Lung (tissue), 12 donors: Measurements from ENCODE around the gene MUC5AC. TPM values are rescaled to one million over a fixed set of nuclear protein-coding genes. Genes with fewer than 3 reads are reported as not detected.
"Not testable (repeated sequence)": the region's sequence is repeated elsewhere in the genome, so short reads cannot be mapped to it uniquely, and the experiment has no call there.

ENCODE experiments used
- ATAC-seq: fragments of 200-7000 bp; cut with Tn5 transposase; one replicate; pipeline ENCODE4 v1.9.1; 2020; ENCODE audit warnings: moderate number of reproducible peaks; ENCODE audit not compliant: insufficient read depth, low FRiP score
- DNase-seq, 3 donors: peaks; one replicate each; pipeline ENCODE4 v3.0.0-alpha.2; 2013 to 2017
- H3K27ac ChIP-seq, 2 donors: one replicate each; pipeline ENCODE4 v1.5.1; 2013; ENCODE audit warnings: mild to moderate bottlenecking in 2 of 2, moderate library complexity in 2 of 2, control low read depth in 1 of 2, inconsistent platforms in 1 of 2, low read depth in 1 of 2, low read length in 1 of 2
- H3K27me3 ChIP-seq, 3 donors: one replicate each; pipeline ENCODE4 v1.5.1; 2013; ENCODE audit warnings: low read length in 2 of 3; ENCODE audit not compliant: control insufficient read depth in 3 of 3, insufficient read depth in 3 of 3
- H3K36me3 ChIP-seq, 4 donors: one replicate each; pipeline ENCODE4 v1.5.1; 2013; ENCODE audit warnings: low read length in 4 of 4, mild to moderate bottlenecking in 1 of 4, moderate library complexity in 1 of 4; ENCODE audit not compliant: control insufficient read depth in 4 of 4, insufficient read depth in 4 of 4
- H3K4me1 ChIP-seq, 5 donors: one replicate each; pipeline ENCODE4 v1.5.1; 2013; ENCODE audit warnings: low read length in 5 of 5, mild to moderate bottlenecking in 2 of 5, moderate library complexity in 1 of 5; ENCODE audit not compliant: control insufficient read depth in 5 of 5, insufficient read depth in 5 of 5
- H3K4me3 ChIP-seq: one replicate; pipeline ENCODE4 v1.5.1; 2013; ENCODE audit warnings: mild to moderate bottlenecking, control low read depth, moderate library complexity
- H3K9ac ChIP-seq, 2 donors: one replicate each; pipeline ENCODE4 v1.5.1; 2013; ENCODE audit warnings: low read length in 2 of 2, control low read depth in 1 of 2; ENCODE audit not compliant: insufficient read depth in 1 of 2
- H3K9me3 ChIP-seq, 4 donors: one replicate each; pipeline ENCODE4 v1.5.1; 2013; ENCODE audit warnings: low read length in 3 of 4, mild to moderate bottlenecking in 1 of 4, moderate library complexity in 1 of 4; ENCODE audit not compliant: control insufficient read depth in 4 of 4, insufficient read depth in 3 of 4
- CTCF ChIP-seq: IDR thresholded peaks from 2 replicates; pipeline ENCODE4 v1.5.1; 2012; ENCODE audit warnings: mild to moderate bottlenecking; ENCODE audit errors: control extremely low read depth, extremely low read depth
- WGBS, 2 donors: extraction: QIAGEN DNeasy Blood & Tissue Kit; methylation state at CpG; one replicate each; pipeline ENCODE4 v1.1.7; 2013; 5-methylcytosine and 5-hydroxymethylcytosine counted together
- polyA plus RNA-seq, 2 donors: library from polyadenylated mRNA; stranded (reverse); fragments of 200-250 nt; gene quantifications; one replicate each; pipeline ENCODE4 v1.2.1, GENCODE V29; 2013
- total RNA-seq, 2 donors: library from RNA; depleted of rRNA in 1 of 2; stranded (reverse); fragments of >200 nt in 1 of 2; gene quantifications; one replicate each; pipeline ENCODE4 v1.2.1, GENCODE V29; 2014 to 2021
- donor health status: control.
- donor health status: control.
- donor health status: Bipolar disorder and iron deficiency.
- donor health status: healthy.
- donor health status: DM: yes; HTN: yes; CAD: no.

Gene MUC5AC
- total and polyA plus RNA-seq, 4 donors: 0.46 to 1.3 (median 1.0) TPM

GRCh38 chr11:1113405-1114201, 44.1 kb upstream of the MUC5AC start:
- ATAC-seq (no peak), DNase-seq (peak in 1 of 3 donors; percentile 8)
- no peak for TF ChIP-seq CTCF
- no peak overlapping the region for H3K4me3 ChIP-seq
- H3K9ac ChIP-seq: no peak overlapping the region
- H3K27me3 ChIP-seq: no peaks in the 10 kb centered on the region
- H3K9me3 ChIP-seq: peaks cover 0 to 2% (median 0%) of the 10 kb centered on the region in 4 donors
- H3K4me1 ChIP-seq: no peaks in the 10 kb centered on the region
- no peak overlapping the region for H3K27ac ChIP-seq
- 83 to 86% methylated on average over 36 of the region's 36 CpGs for WGBS, 2 donors
- no peaks in the 10 kb centered on the region for H3K36me3 ChIP-seq

GRCh38 chr11:1115292-1115691, 42.5 kb upstream of the MUC5AC start:
- WGBS, 2 donors: 89 to 91% methylated on average over 6 of the region's 6 CpGs
- not testable (repeated sequence) for H3K4me3 ChIP-seq, H3K27me3 ChIP-seq, H3K4me1 ChIP-seq, H3K9ac ChIP-seq, H3K36me3 ChIP-seq, H3K27ac ChIP-seq, H3K9me3 ChIP-seq, ATAC-seq, DNase-seq

GRCh38 chr11:1116104-1116503, 41.6 kb upstream of the MUC5AC start:
- Histone ChIP-seq H3K27ac (no peak overlapping the region), H3K9ac (no peak overlapping the region), H3K9me3 (peaks cover 0 to 1% (median 0%) of the 10 kb centered on the region in 4 donors), H3K4me3 (no peak overlapping the region), H3K36me3 (no peaks in the 10 kb centered on the region), H3K4me1 (no peaks in the 10 kb centered on the region), H3K27me3 (peaks cover 0 to under 1% (median 0%) of the 10 kb centered on the region in 3 donors)
- WGBS, 2 donors: 90 to 94% methylated on average over 12 of the region's 12 CpGs
- peak in 1 of 3 donors; percentile 3 for DNase-seq
- ATAC-seq: no peak
- TF ChIP-seq CTCF: no peak

GRCh38 chr11:1116666-1117390, 40.9 kb upstream of the MUC5AC start:
- Histone ChIP-seq H3K4me3 (no peak overlapping the region), H3K27ac (no peak overlapping the region), H3K9me3 (no peaks in the 10 kb centered on the region), H3K36me3 (no peaks in the 10 kb centered on the region), H3K4me1 (no peaks in the 10 kb centered on the region), H3K27me3 (peaks cover 0 to 3% (median 0%) of the 10 kb centered on the region in 3 donors), H3K9ac (no peak overlapping the region)
- WGBS, 2 donors: 66 to 74% methylated on average over 23 of the region's 23 CpGs
- no peak for TF ChIP-seq CTCF
- DNase-seq: peak in 1 of 3 donors; percentile 9
- no peak for ATAC-seq
